GM21737 (cell line): Measurements from ENCODE around the gene STX1B.
"Not testable (repeated sequence)": the region's sequence is repeated elsewhere in the genome, so short reads cannot be mapped to it uniquely, and the experiment has no call there.

ENCODE experiments used
- ATAC-seq: cut with Tn5 transposase; IDR thresholded peaks from one replicate; pipeline ENCODE4 v1.9.1; 2021; ENCODE audit warnings: mild to moderate bottlenecking, moderate library complexity; ENCODE audit not compliant: unreplicated experiment

The STX1B gene

GRCh38 chr16:31010585-31011325, at the start of gene STX1B:
TSS of gene STX1B (minus strand) at chr16:31010638. CDS start at chr16:31010396, 242 bp downstream.
- no peak for ATAC-seq

- no peak for ATAC-seq
Measured at GRCh38 chr16:31055613-31056012, 45.2 kb upstream of the STX1B start.

DNA sequence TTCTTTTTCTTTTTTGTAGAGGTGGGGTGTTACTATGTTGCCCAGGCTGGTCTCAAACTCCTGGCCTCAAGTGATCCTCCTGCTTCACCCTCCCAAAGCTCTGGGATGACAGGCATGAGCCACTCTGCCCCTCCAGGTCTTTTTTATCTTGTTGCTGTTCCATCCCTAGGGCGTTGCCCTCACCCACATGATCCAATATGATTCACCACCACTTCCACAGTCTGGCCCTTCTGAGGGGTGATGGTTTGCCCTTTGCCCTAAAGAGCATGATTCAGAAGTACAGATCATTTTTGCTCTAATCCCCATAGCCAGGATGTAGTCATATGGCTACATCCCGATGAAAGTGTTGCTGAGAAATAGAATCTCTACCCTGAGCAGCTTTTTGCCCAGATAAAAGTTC, 41.7 kb upstream of the STX1B start:
- no peak for ATAC-seq

- ATAC-seq = no peak
Measured at GRCh38 chr16:31050280-31051030, 40.0 kb upstream of the STX1B start.

GRCh38 chr16:31043898-31044481, 33.6 kb upstream of the STX1B start:
- no peak for ATAC-seq

DNA sequence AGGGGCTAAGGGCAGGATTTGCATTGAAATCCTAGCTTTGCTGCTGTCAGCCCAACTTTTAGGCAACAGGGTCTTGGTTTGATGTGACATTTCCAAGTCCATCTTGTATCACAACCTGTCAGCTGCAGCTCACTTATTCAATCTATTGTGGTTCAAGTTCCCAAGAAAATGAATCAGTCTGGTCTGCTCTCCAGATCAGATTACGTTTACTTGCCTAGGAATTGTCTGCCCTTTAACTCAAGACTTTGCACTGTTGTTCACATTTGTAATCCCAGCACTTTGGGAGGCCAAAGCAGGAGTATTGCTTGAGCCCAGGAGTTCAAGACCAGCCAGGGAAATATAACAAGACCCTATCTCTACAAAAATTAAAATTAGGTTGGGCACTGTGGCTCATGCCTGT, 32.9 kb upstream of the STX1B start:
- ATAC-seq = no peak

GRCh38 chr16:31042866-31043265, 32.4 kb upstream of the STX1B start:
- no peak for ATAC-seq

GRCh38 chr16:31038993-31039392, 28.6 kb upstream of the STX1B start:
- ATAC-seq = no peak

- no peak for ATAC-seq
Measured at GRCh38 chr16:31036691-31037090, 26.3 kb upstream of the STX1B start.

DNA sequence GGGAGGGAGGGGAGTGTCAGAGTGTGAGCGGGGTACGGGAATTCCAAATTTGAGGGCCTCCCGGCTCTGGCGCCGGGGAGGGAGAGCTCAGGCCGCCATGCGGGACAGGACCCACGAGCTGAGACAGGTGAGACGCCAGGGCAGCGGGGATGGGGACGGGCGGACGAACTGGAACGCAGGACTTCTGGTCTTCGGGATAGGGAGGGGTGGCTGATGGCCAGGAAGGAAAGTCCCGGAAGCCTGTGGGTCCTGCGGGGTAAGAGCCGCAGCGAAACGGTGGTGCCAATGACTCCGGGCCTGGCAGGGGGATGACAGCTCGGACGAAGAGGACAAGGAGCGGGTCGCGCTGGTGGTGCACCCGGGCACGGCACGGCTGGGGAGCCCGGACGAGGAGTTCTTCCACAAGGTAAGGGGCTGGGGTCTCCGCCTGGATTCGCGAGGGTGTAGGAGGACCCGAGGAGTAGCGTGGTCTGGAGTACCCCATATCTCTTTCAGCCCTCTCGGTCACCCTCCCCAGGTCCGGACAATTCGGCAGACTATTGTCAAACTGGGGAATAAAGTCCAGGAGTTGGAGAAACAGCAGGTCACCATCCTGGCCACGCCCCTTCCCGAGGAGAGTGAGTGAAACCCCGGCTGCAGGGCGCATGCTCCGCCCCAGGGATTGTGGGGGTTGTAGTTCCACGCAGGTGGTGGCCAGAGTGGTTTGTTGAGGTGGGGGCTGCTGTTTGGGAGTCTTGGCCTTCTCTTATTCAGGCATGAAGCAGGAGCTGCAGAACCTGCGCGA, 23.5 kb upstream of the STX1B start:
- ATAC-seq = peak; percentile 43

DNA sequence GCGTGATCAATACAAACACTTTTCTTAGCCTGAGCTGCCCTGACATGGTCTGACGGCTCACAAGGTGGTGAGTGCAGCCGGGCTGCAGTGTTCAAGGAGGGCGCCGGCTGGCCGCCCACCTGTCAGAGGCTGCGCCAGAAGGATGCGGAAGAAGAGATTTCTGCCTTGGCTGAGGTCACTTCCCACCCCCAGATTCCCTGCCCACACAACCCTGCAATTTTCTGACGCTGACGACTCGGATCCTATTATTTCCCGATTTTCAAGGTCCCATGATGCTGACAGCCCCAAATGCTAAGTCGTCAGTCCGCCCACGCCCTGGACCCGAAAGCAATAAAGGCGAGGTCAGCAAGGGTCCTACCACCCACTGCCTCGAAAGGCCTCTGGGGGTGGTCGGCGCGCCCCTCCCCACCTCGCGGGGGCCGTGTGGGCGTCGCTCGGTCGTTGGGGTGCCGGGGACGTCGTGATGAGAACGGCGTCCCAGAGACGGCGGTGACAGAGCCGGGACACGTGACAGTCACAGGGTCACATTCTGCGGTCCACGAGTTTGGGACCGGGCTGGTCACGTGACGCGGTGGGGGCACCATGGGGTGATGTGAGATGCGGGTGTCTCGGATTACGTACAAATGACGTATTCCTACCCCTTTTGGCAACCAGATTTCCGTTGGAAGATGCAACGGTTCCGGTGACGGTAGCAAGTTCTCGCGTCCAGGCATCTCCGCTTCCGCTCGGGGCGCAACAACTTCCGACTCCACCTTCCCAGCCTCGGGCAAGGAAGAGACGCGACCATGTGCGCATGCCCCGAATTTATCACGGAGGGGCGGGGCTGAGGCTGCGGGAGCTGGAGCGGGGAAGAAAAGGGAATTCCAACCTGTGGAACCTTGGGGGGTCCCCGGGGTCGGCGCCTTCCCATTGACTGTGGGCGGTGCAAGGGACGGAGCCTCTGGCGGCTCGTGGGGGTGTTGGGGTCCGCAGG, 22.6 kb upstream of the STX1B start, which contains the start of gene STX4:
Gene STX4 (plus strand): TSS at position 823 of the 973 bp plus-strand sequence. CDS start 248 bp downstream, outside the sequence.
- peak; percentile 51 for ATAC-seq

DNA sequence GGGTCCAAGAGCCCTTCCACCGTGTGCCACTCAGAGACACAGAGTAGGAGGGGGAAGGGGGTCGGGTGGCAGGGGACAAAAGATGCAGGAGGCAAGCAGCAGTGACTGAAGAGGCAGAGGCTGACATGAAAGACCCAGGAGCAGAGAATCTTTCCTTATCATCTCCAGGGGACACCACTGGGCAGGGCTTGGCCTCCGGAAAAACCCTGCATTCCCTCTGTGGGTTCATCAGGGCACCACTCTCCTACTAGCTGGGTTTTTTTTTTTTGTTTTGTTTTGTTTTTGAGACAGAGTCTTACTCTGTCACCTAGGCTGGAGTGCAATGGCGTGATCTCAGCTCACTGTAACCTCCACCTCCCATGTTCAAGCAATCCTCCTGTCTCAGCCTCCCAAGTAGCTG, 20.8 kb upstream of the STX1B start:
- ATAC-seq = no peak

DNA sequence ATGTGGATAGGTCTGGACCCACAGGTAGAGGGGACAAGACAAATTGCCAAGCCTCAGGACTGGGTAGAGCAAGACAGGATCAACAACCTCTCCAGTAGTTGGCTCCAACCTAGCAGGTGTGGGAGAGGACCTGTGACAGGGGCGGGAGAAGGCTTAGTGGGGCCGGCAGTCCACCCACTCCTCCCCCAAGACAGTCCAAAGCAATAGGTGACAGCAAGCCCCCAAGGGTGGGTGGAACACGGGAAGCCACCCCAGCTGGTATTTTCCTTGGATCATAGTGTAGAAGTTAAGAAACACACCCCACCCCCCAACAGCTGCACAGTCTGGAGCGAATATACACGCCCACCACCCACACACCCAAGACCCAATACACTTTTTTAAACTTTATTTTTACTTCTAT, 18.8 kb upstream of the STX1B start:
- no peak for ATAC-seq

DNA sequence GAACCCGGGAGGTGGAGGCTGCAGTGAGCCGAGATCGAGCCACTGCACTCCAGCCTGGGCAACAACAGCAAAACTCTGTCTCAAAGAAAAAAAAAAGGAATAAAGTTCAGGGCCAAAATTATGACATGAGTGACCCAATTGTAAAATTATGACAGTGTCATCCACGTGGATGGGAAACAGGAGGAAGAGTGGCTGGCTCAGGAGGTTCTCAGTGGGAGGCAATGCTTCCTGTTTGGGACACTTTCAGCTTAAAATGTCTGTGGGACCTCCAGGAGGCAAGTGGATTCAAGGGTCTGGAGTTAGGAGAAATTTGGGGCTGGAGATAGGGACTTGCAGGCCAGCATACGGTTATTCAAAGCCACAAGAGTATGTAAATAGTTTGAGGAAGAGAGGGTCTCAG, 14.9 kb upstream of the STX1B start:
- ATAC-seq = no peak

DNA sequence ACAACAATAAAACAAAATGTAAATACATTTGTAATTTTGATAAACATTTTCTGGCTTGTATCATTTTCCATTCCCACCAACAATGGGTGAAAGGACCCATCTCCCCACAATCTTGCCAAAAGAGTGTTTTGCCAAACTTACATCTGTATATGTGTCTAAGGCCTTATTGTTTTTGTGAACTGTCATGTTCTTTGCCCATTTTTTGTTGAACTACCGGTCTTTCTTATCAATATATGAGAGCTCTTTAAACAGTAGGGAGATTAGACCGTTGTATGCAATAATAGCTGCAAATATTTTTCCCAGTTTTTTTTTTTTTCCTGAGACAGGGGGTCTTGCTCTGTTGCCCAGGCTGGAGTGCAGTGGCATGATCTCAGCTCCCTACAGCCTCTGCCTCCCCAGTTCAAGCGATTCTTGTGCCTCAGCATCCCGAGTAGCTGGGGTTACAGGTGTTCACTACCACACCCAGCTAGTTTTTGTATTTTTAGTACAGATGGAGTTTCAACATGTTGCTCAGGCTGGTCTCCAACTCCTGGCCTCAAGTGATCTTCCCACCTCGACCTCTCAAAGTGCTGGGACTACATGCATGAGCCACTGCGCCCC, 13.3 kb upstream of the STX1B start:
- ATAC-seq = no peak

- no peak for ATAC-seq
Measured at GRCh38 chr16:31023252-31023602, 12.8 kb upstream of the STX1B start.

GRCh38 chr16:31022544-31023251, 12.3 kb upstream of the STX1B start:
- no peak for ATAC-seq

- ATAC-seq = no peak
Measured at GRCh38 chr16:31020536-31020935, 10.1 kb upstream of the STX1B start.

DNA sequence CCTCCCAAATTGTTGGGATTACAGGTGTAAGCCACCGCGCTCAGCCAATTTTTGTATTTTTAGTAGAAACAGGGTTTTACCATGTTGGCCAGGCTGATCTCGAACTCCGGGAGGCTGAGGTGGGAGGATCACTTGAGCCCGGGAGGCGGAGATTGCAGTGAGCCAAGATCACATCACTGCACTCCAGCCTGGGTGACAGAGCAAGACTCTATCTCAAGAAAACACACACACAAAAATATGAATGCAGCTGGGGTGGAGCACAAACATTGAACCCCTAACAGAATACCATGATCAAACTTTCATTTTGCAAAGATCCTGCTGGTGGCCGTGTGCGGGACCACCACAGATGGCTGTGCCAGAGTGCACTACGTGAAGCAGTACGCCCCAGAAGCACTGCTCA, 7.3 kb upstream of the STX1B start:
- ATAC-seq = not testable (repeated sequence)
